HG03460 (cell line): ENCODE measurements around the gene CT45A10.
"Not testable (repeated sequence)": the region's sequence is repeated elsewhere in the genome, so short reads cannot be mapped to it uniquely, and the experiment has no call there.

Source experiments
- ATAC-seq: cut with Tn5 transposase; IDR thresholded peaks from one replicate; pipeline ENCODE4 v1.9.1; 2021; ENCODE audit not compliant: unreplicated experiment

Gene CT45A10

GRCh38 chrX:135893294-135893817, at the start of gene CT45A10, which contains the start of gene SAGE1:
TSS of gene CT45A10 (minus strand) at chrX:135893444. CDS start at chrX:135885344, 8,100 bp downstream.
TSS of gene SAGE1 (plus strand) at chrX:135893716. CDS start at chrX:135896243, 2,527 bp downstream.
- no peak for ATAC-seq

GRCh38 chrX:135931644-135932487, 38.6 kb upstream of the CT45A10 start:
- no peak for ATAC-seq

GRCh38 chrX:135927897-135928296, 34.7 kb upstream of the CT45A10 start:
- no peak for ATAC-seq

- ATAC-seq: no peak
These were observed 30.1 kb upstream of the CT45A10 start for GRCh38 chrX:135923353-135923752.

GRCh38 chrX:135920516-135920915, 27.3 kb upstream of the CT45A10 start:
- ATAC-seq: not testable (repeated sequence)

GRCh38 chrX:135914404-135914803, 21.2 kb upstream of the CT45A10 start:
- ATAC-seq: no peak

GRCh38 chrX:135910251-135910650, 17.0 kb upstream of the CT45A10 start:
- no peak for ATAC-seq

GRCh38 chrX:135892781-135893180, 463 bp downstream of the CT45A10 start:
- ATAC-seq: no peak

- ATAC-seq: no peak
These were observed 3.1 kb downstream of the CT45A10 start for GRCh38 chrX:135890087-135890585.

GRCh38 chrX:135888976-135889375, 4.3 kb downstream of the CT45A10 start:
- not testable (repeated sequence) for ATAC-seq

- ATAC-seq: not testable (repeated sequence)
These were observed 5.0 kb downstream of the CT45A10 start for GRCh38 chrX:135888230-135888629.

- not testable (repeated sequence) for ATAC-seq
These were observed 10.5 kb downstream of the CT45A10 start for GRCh38 chrX:135882741-135883140.

- not testable (repeated sequence) for ATAC-seq
These were observed 21.5 kb downstream of the CT45A10 start, which contains the start of gene CT45A9 for GRCh38 chrX:135871712-135872111. TSS of gene CT45A9 (minus strand) at chrX:135871812. CDS start at chrX:135868061, 3,751 bp downstream.

- not testable (repeated sequence) for ATAC-seq
These were observed 38.8 kb downstream of the CT45A10 start, which contains the start of gene CT45A8 for GRCh38 chrX:135854438-135854837. TSS of gene CT45A8 (minus strand) at chrX:135854538. CDS start at chrX:135850783, 3,755 bp downstream.

- not testable (repeated sequence) for ATAC-seq
These were observed 56.1 kb downstream of the CT45A10 start, which contains the start of gene CT45A7 for GRCh38 chrX:135837180-135837579. TSS of gene CT45A7 (minus strand) at chrX:135837280. CDS start at chrX:135833533, 3,747 bp downstream.
